Measurements from ENCODE around the gene FILIP1L.

FILIP1L gene

GRCh38 chr3:99825004-99825640, 289.2 kb downstream of the FILIP1L start:
- no peak for DNase-seq

- no peak for DNase-seq
Measured at GRCh38 chr3:99823723-99824711, 290.3 kb downstream of the FILIP1L start.

DNA sequence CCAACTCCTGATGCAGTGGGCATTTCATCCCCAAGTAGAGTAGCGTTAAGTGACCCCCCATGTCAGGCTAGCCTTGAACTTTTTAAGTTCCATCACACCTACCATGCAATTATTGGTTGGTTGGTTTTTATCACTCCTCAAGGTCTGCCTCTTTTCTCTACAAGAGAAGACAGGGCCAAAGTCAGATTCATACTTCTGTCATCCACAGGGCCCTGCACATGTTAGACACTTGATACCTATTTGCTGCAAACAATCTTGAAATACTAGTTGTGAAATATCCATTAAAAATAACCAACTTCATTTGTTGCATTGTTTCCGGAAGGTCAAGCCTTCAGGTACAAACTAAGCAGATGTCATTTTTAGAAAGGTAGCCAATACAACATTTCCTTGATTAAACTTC, 295.5 kb downstream of the FILIP1L start:
- no peak for DNase-seq

GRCh38 chr3:99817437-99818240, 296.7 kb downstream of the FILIP1L start, which contains the start of gene CMSS1:
CMSS1 (plus strand) TSS chr3:99817862.
- peak; percentile 83 for DNase-seq

DNA sequence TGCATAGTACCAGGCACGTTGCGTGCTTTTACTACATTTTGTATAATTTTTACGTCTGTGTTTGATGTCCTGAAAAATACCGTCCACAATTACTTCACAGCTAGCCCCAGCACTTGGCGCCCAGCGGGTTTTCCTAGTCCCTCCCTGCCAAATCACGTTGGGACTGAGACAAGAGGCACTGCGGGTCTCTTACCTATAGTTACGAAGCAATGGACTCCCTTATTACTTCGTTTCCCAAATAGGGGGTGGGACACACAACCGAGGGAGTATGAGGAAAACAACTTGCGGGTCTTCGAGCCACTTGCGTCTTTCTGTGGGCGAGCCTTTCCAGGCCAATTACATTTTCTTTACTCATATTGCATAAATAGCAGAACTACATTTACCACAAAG, 297.3 kb downstream of the FILIP1L start:
- DNase-seq = no peak

DNA sequence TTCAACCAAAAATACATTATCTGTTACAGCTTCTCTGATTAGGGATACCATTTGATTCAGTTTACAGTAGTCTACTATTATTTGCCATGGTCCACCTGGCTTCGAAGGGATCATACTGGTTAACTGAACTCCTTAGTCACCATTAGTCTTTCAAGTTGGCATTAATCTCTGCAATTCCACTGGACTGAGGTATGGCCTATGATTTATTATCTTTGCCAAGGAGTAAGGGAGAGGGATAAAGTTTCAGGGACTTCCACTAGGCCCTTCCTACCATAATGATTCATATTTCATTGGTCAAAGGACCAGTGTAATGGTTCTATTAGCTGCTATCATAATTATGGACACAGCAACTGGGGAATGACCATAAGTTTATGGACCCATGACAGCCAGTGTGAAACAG, 303.9 kb downstream of the FILIP1L start:
- DNase-seq = no peak

- no peak for DNase-seq
Measured at GRCh38 chr3:99809565-99809964, 304.7 kb downstream of the FILIP1L start.

- peak; percentile 63 for DNase-seq
Measured at GRCh38 chr3:99808163-99808794, 306.0 kb downstream of the FILIP1L start.

DNA sequence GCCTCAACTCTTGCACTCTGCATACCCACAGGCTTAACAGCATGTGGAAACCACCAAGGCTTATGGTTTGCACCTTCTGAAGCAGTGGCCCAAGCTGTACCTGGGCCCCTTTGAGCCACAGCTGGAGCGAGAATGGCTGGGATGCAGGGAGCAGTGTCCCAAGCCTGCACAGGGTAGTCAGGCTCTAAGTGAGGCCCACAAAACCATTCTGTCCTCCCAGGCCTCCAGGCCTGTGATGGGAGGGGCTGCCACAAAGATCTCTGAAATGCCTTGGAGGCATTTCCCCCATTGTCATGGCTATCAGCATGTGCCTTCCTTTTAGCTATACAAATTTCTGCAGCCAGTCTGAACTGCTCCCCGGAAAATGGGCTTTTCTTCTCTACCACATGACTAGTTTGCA, 309.1 kb downstream of the FILIP1L start:
- DNase-seq = no peak

DNA sequence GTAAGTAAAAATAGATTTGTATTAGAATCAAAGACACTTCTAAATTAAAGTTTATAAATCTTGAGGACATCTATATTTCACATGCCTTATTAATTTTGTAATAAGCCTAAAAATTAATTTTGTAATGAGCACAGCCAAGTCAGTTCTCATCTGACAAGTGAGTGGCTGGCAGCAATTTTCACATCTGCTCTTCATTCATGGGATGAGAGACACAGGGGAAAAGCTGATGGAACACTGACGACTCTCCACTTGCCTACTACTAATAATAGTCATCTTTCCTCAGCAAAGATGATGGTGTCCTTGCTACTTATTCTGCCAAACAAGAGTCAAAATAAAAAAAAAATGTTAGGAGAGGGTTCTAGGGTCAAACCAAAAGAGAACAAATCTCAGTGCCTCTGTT, 311.0 kb downstream of the FILIP1L start:
- DNase-seq = no peak

DNA sequence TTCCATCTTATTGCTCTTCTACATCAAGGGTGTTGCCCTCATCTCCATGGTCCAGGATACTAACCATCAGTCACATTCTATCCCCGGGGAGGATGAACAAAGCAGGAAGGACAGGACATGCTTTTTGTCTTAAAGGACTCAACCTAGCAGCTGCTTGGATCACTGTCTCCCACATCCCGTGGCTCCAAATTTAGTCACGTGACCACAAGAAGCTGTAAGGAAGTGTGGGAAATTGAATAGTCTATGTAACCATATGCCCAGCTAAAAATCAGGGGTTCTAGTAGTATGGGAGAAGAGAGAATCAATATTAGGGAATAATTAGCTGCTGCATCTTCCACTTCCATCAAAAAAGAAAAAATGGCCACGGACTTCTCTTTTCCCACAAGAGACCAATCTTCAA, 314.9 kb downstream of the FILIP1L start:
- DNase-seq = no peak

GRCh38 chr3:99795573-99795972, 318.7 kb downstream of the FILIP1L start:
- DNase-seq = no peak

DNA sequence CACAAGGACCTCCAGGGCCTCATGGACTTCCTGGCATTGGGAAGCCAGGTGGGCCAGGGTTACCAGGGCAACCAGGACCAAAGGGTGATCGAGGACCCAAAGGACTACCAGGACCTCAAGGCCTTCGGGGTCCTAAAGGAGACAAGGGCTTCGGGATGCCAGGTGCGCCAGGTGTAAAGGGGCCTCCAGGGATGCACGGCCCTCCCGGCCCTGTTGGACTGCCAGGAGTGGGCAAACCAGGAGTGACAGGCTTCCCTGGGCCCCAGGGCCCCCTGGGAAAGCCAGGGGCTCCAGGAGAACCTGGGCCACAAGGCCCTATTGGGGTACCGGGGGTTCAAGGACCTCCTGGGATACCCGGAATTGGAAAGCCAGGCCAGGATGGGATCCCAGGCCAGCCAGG, 319.8 kb downstream of the FILIP1L start:
- DNase-seq = no peak

GRCh38 chr3:99789011-99789721, 325.1 kb downstream of the FILIP1L start:
- peak; percentile 22 for DNase-seq

Measured in NCI-H1694 treated with DMSO at 0.1 percent for 48 hours (cell line).